GM13977 (cell line): ENCODE results near the gene LYPD4.

Experiments
- DNase-seq: peaks from one replicate; pipeline ENCODE4 v3.0.0; 2012; ENCODE audit warnings: low spot score
- in situ Hi-C: fragments of 300-500 bp; cut with MboI; formaldehyde crosslinking; loops from one replicate; pipeline ENCODE4 v1.12.0; 2022; ENCODE audit warnings: low sequenced_read_pairs, low pct_unique_long_range_greater_than_20kb, mixed read lengths, inconsistent platforms; ENCODE audit not compliant: unreplicated experiment
- TF ChIP-seq, protein P1 (sequence below): IDR thresholded peaks from 2 replicates; pipeline ENCODE4 v1.5.1; 2012; ENCODE audit warnings: mild to moderate bottlenecking, control low read depth; ENCODE audit not compliant: insufficient read depth; ENCODE audit errors: extremely low read depth, missing control alignments

The LYPD4 gene

DNA sequence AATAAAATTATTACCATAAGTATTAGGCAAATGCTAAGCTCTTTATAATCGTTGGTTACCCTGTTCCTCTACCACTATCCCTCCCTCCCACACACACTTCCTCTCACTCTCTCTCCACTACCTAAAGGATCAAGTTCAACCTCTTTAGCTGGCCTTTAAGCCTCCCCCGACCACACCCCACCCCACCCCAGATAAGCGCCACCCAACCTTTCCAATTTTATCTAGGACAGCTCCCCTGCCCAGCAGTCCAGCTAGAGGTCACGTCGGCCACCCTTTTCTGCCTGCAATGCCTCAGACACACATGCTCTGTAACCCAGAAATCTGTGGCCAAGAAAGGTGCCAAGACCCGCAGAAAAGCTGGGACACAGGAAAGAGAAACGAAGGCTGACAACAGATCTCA, 1.1 kb downstream of the LYPD4 start:
- in situ Hi-C loops = no loop called here
- TF ChIP-seq, protein P1, sequence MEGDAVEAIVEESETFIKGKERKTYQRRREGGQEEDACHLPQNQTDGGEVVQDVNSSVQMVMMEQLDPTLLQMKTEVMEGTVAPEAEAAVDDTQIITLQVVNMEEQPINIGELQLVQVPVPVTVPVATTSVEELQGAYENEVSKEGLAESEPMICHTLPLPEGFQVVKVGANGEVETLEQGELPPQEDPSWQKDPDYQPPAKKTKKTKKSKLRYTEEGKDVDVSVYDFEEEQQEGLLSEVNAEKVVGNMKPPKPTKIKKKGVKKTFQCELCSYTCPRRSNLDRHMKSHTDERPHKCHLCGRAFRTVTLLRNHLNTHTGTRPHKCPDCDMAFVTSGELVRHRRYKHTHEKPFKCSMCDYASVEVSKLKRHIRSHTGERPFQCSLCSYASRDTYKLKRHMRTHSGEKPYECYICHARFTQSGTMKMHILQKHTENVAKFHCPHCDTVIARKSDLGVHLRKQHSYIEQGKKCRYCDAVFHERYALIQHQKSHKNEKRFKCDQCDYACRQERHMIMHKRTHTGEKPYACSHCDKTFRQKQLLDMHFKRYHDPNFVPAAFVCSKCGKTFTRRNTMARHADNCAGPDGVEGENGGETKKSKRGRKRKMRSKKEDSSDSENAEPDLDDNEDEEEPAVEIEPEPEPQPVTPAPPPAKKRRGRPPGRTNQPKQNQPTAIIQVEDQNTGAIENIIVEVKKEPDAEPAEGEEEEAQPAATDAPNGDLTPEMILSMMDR = no peak
- DNase-seq = no peak

DNA sequence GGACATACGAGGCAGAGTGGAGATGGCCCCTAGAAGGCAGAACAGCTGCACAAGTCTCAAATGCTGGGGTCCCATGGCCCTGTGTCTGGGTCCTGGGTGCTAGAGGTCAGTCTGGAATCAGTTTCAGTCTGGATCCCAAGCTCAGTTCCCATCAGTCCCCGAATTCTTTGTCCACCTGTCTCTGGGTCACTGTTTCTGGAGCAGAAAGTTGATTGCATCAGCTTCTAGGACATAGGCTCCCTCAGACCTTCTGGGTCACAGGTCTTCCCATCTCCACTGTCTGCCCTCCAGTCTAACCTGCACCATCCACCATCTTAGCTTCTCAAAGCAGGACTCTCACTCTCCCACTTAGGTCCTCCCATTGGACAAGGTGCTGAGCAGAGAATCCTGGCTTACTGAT, 5.3 kb downstream of the LYPD4 start:
- no peak for DNase-seq
- TF ChIP-seq, protein P1 = no peak
- in situ Hi-C loops = no loop called here

DNA sequence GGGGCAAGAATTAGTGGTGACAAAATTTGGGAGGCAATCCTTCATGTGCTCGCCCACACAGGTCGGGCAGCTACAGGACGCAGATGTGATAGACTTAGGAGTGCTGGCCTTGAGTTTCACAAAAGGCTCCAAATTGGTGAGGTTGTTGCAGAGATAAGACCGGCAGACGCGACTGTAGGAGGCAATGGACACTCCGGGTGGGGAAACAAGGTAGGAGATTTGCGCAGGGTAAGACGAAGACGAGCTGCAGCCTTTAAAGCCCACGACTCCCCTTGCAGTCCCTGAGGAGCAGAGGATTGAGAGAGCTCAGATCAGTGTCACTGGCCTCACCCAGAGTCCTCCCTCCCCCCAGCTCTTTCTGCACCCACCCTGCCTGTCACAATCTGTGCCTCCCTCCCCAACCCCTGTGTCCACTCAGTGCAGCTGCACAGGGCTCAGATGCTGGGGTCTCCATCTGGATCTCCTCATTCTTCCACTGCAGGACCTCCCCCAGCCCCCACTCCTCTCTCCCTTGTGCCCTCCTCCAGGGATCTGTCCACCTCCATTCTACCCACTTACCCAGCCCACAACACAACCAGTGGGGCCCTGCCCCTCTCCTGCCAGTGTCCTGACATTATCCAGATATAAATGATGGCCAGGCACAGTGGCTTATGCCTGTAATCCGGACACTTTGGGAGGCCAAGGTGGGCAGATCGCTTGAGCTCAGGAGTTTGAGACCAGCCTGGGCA, 6.3 kb downstream of the LYPD4 start:
- TF ChIP-seq, protein P1 = no peak
- DNase-seq = no peak
- in situ Hi-C loops = no loop called here

DNA sequence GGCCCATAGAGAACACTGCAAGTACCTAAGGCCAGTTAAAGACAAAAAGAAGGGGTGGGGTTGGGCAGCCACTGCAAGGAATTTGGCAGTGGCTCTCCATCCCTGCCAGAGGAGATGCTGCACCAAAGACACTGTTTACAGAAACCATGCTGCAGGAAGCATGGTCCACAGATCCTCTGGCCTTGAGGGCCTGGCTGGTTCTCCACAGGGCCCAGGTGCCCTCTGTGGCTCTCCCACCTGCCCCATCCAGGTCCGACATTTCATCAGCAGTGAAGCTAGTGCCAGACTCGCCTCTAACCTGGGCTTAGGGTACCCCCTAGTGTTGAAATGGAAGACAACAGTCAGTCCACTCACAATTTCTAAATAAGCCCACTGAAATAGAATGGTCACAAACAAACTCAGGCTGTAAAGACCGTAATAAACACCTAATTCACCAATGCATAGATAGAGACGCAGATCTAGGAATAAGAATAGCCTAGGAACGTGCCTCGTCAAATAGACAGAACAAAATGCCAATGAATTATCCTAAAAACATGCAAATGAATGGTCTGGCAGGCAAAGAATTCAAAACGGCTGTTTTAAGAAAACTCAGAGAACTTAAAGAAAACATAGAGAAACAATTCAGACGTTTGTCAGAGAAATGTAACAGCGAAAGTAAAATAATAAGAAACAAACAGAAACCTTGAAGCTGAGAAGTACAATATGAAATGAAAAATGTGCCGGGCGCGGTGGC, 23.3 kb downstream of the LYPD4 start:
- peak; percentile 81 for DNase-seq
- TF ChIP-seq, protein P1 = peak; percentile 75
- in situ Hi-C loops = no loop called here

DNA sequence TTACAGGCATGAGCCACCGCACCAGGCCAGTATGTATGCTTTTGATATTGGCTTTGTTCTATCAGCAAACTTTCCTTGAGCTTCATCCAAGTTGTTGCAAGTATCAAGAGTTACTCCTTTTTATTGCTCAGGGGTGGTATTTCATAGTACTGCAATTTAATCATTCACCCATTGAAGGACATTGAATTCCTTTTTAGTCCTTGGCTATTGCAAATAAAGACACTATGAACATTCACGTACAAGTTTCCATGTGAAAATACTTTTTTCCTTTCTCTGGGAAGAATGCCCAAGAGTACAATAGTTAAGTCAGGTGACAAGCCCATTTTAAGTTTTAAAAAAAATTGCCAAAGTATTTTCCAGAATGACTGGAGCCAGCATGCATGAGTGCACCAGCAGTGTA, 27.7 kb downstream of the LYPD4 start:
- no peak for DNase-seq
- TF ChIP-seq, protein P1 = no peak
- in situ Hi-C loops = no loop called here

DNA sequence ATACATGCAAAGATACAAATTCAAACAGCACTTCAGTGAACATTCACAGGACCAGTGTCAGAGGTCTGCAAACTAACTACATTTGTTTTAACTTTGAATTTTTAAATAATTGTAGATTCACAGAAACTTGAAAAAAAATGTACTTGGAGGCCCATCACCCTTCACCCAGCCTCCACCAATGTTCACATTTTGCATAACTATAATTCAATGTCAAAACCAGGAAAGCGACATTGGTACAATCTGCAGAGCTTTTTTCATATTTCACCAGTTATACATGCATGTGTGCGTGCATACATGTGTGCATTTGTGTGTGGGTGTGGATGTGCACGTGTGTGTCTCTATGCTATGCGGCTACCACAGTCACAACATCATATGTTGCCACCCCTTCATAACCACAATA, 29.2 kb downstream of the LYPD4 start:
- TF ChIP-seq, protein P1 = no peak
- in situ Hi-C loops = no loop called here
- DNase-seq = no peak
